Measurements from ENCODE around the gene MTMR8.

DNA sequence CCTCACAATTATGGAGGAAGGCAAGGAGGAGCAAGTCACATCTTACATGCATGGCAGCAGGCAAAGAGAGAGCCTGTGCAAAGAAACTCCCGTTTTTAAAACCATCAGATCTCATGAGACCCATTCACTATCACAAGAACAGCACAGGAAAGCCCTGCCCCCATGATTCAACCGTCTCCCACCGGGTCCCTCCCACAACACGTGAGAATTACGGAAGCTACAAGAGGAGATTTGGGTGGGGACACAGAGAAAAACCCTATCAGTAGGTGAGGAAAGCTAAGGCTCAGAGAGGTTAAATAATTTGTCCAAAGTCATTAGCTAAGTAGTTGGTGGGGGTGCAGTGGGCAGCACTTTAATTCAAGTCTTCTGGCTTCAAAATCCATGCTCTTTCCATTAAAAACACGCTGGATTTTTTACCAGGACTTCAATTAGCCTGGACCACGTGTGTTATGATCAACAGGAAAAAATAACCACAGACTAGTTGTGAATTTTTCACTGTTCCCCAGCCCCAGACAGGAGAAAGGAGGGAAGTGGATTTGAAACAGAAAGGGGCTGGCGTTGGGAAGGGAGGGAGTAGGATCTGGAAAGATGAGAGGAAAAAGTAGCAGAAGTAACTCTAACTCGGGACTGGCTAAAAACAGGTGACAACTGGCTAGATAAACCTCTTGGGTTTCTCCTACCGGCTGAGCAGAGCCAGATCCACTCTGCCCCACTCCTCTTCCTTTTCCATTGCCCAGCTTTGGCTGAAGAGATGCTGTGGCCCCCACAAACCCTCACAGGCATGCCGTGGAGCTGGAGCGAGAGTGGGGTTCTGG is 986 bp downstream of the MTMR8 start:
- TF ChIP-seq CTCF (optimal IDR thresholded peaks at IDR 0.05 in 1 of 3, IDR thresholded peaks at IDR 0.05 in 1 of 3, conservative IDR thresholded peaks at IDR 0.05 in 1 of 3; ENCODE audit: extremely low read depth in 1 of 3, insufficient read depth in 2 of 3, low read length in 3 of 3): no peak
- TF ChIP-seq EZH2 (IDR thresholded peaks at IDR 0.05; ENCODE audit: low read length): no peak

Data from keratinocyte (primary cell).